Tibial nerve (tissue), 4 donors: ENCODE measurements around the gene GTF2H4. TPM values are rescaled to one million over a fixed set of nuclear protein-coding genes. Genes with fewer than 3 reads are reported as not detected.
A peak's percentile ranks its signal among the peaks of the same experiment; 100 is the strongest.

Experiments used
- DNase-seq, 2 donors: peaks; one replicate each; pipeline ENCODE4 v3.0.0-alpha.2; 2019; ENCODE audit warnings: low spot score in 2 of 2
- H3K27ac ChIP-seq, 4 donors: fragments of 200-600 bp; sonication (generic) in 3 of 4; one replicate each; pipeline ENCODE4 v1.5.1; 2017 to 2019; ENCODE audit warnings: mild to moderate bottlenecking in 1 of 4
- H3K27me3 ChIP-seq, 2 donors: fragments of 200-600 bp; sonication (generic) in 1 of 2; one replicate each; pipeline versions ENCODE4 v1.5.1 to v1.6.0; 2017 to 2019
- H3K36me3 ChIP-seq, 3 donors: fragments of 200-600 bp; sonication (generic); one replicate each; pipeline ENCODE4 v1.5.1; 2018 to 2019
- H3K4me1 ChIP-seq, 4 donors: fragments of 200-600 bp; sonication (generic) in 3 of 4; one replicate each; pipeline ENCODE4 v1.5.1; 2017 to 2019
- H3K4me3 ChIP-seq, 4 donors: fragments of 200-600 bp; sonication (generic) in 3 of 4; one replicate each; pipeline ENCODE4 v1.5.1; 2017 to 2019; ENCODE audit warnings: mild to moderate bottlenecking in 1 of 4, moderate library complexity in 1 of 4
- H3K9me3 ChIP-seq, 4 donors: fragments of 200-600 bp; sonication (generic) in 3 of 4; one replicate each; pipeline ENCODE4 v1.5.1; 2017 to 2019
- EP300 ChIP-seq, 2 donors: sonication (generic); formaldehyde crosslinking; IDR thresholded peaks; one replicate each; pipeline ENCODE4 v1.6.1; 2017; ENCODE audit warnings: antibody characterized with exemption in 2 of 2, mild to moderate bottlenecking in 1 of 2
- POLR2A ChIP-seq, 2 donors: fragments of 450-650 bp; IDR thresholded peaks; one replicate each; pipeline ENCODE4 v1.6.1; 2017; ENCODE audit warnings: antibody characterized with exemption in 2 of 2, mild to moderate bottlenecking in 2 of 2, moderate library complexity in 2 of 2
- WGBS, 2 donors: methylation state at CpG; one replicate each; pipeline ENCODE4 v1.1.5; 2018; 5-methylcytosine and 5-hydroxymethylcytosine counted together
- total RNA-seq, 4 donors: library from RNA; depleted of rRNA; stranded (reverse); fragments of >200 nt; gene quantifications; one replicate each; pipeline ENCODE4 v1.1.0, GENCODE V29; 2016
- TF ChIP-seq, protein P1 (sequence below), 5 experiments: fragments of 200-600 bp in 3 of 5; fragments of 450-650 bp in 2 of 5; sonication (generic) in 3 of 5; IDR thresholded peaks; one replicate each; pipeline ENCODE4 v1.5.1; 2016 to 2019; ENCODE audit warnings: antibody characterized with exemption in 5 of 5, mild to moderate bottlenecking in 3 of 5, moderate library complexity in 2 of 5

Gene GTF2H4
- total RNA-seq, 4 donors from 2014 or later, result 2.2 to 25.2 (median 10.1) TPM

GRCh38 chr6:30940361-30940986 is 32.5 kb downstream of the GTF2H4 start, which contains the start of gene MUCL3:
TSS of gene MUCL3 (plus strand) at chr6:30940973. CDS start at chr6:30941000, 27 bp downstream.
- WGBS, 2 donors, result 73 to 78% methylated on average over 16 of the region's 16 CpGs
- Histone ChIP-seq H3K4me1 (peaks cover 0 to 12% (median 7%) of the 10 kb centered on the region in 4 donors), H3K36me3 (no peaks in the 10 kb centered on the region), H3K27me3 (no peaks in the 10 kb centered on the region), H3K4me3 (no peak within 1 kb of the TSS), H3K27ac (no peak within 1 kb of the TSS), H3K9me3 (no peaks in the 10 kb centered on the region)
- TF ChIP-seq POLR2A (IDR thresholded peaks at IDR 0.05) (no peak), EP300 (IDR thresholded peaks at IDR 0.05) (no peak)
- TF ChIP-seq, protein P1, sequence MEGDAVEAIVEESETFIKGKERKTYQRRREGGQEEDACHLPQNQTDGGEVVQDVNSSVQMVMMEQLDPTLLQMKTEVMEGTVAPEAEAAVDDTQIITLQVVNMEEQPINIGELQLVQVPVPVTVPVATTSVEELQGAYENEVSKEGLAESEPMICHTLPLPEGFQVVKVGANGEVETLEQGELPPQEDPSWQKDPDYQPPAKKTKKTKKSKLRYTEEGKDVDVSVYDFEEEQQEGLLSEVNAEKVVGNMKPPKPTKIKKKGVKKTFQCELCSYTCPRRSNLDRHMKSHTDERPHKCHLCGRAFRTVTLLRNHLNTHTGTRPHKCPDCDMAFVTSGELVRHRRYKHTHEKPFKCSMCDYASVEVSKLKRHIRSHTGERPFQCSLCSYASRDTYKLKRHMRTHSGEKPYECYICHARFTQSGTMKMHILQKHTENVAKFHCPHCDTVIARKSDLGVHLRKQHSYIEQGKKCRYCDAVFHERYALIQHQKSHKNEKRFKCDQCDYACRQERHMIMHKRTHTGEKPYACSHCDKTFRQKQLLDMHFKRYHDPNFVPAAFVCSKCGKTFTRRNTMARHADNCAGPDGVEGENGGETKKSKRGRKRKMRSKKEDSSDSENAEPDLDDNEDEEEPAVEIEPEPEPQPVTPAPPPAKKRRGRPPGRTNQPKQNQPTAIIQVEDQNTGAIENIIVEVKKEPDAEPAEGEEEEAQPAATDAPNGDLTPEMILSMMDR (IDR thresholded peaks at IDR 0.05), result no peak
- no peak for DNase-seq

DNA sequence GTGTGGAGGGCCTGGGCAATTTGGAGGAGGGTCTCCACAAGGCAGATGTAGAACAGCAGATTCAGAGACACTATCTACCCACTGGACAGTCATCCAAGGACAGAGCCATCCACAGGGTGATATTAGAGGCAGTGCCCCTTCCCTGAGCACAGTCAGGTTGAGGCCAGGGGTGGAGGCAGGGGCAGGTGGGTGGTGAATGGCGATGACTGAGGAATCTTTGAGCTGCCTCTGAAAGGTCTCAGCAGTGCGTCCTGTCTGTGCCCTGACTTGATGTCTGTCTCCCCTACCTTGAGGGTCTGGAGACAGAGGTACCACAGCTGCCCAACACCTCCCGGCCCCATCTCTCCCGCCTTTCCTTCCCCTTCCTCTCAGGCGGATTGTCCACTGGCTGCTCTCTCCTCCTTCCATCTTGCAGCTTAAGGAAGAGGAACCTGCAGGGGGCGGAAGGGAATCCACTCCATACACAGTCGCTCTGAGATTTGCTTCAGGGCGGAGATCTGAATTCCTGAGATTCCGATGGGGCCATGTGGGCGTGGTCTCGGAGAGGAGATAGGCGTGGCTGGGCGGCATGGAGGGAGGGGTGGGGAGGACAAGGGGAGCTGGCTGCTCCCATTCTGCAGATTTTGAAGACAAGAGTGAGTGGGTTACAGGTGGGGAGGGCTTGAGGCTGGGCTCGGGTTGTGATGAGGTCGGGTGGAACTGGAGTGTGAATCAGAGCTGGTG is 34.5 kb downstream of the GTF2H4 start:
- H3K36me3 ChIP-seq, result no peaks in the 10 kb centered on the region
- TF ChIP-seq POLR2A (IDR thresholded peaks at IDR 0.05), result no peak
- TF ChIP-seq, protein P1 (IDR thresholded peaks at IDR 0.05), result peak in 4 of 5 experiments; percentile 30 to 48 (median 36)
- no peak overlapping the region for H3K4me3 ChIP-seq
- WGBS, 2 donors, result 8 to 12% methylated on average over 14 to 15 of the region's 15 CpGs
- H3K27ac ChIP-seq, result no peak overlapping the region
- no peaks in the 10 kb centered on the region for H3K9me3 ChIP-seq
- peak; percentile 30 to 59 for DNase-seq
- H3K4me1 ChIP-seq, result peaks cover 0 to 12% (median 7%) of the 10 kb centered on the region in 4 donors
- no peaks in the 10 kb centered on the region for H3K27me3 ChIP-seq

- WGBS, 2 donors, result 93 to 95% methylated on average over 4 of the region's 4 CpGs
- Histone ChIP-seq H3K27ac (no peak overlapping the region), H3K9me3 (no peaks in the 10 kb centered on the region), H3K4me1 (peaks cover 0 to 12% (median 7%) of the 10 kb centered on the region in 4 donors), H3K36me3 (no peaks in the 10 kb centered on the region), H3K4me3 (no peak overlapping the region), H3K27me3 (no peaks in the 10 kb centered on the region)
- DNase-seq, result no peak
- TF ChIP-seq, protein P1 (IDR thresholded peaks at IDR 0.05), result no peak
- TF ChIP-seq EP300 (IDR thresholded peaks at IDR 0.05), result no peak
Observed at GRCh38 chr6:30944051-30944450, 36.0 kb downstream of the GTF2H4 start.

DNA sequence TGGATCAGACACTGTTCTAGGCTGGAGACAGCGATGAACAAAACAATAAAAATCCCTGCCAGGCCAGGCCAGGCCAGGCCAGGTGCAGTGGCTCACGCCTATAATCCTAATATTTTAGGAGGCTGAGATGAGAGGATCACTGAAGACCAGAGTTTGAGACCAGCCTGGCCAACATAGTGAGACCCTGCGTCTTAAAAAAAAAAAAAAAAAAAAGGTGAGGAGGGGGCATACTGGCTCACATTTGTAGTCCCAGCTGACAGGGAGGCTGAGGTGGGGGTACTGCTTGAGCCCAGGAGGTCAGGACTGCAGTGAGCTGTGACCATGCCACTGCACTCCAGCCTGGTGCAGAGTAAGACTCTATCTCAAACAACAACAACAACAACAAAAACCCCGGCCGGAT is 37.3 kb downstream of the GTF2H4 start:
- no peak for DNase-seq
- 90 to 93% methylated on average over 5 of the region's 5 CpGs for WGBS, 2 donors
- TF ChIP-seq POLR2A (IDR thresholded peaks at IDR 0.05) (no peak), EP300 (IDR thresholded peaks at IDR 0.05) (no peak)
- TF ChIP-seq, protein P1 (IDR thresholded peaks at IDR 0.05), result no peak

GRCh38 chr6:30947231-30947630 is 39.2 kb downstream of the GTF2H4 start:
- TF ChIP-seq POLR2A (IDR thresholded peaks at IDR 0.05) (no peak), EP300 (IDR thresholded peaks at IDR 0.05) (no peak)
- TF ChIP-seq, protein P1 (IDR thresholded peaks at IDR 0.05), result no peak
- peaks cover 0 to 11% (median 6%) of the 10 kb centered on the region in 4 donors for H3K4me1 ChIP-seq
- no peak for DNase-seq
- no peak overlapping the region for H3K4me3 ChIP-seq
- H3K27ac ChIP-seq, result no peak overlapping the region
- H3K27me3 ChIP-seq, result no peaks in the 10 kb centered on the region
- WGBS, 2 donors, result 72 to 86% methylated on average over 4 of the region's 4 CpGs
- H3K9me3 ChIP-seq, result no peaks in the 10 kb centered on the region
- no peaks in the 10 kb centered on the region for H3K36me3 ChIP-seq

More for the DNA sequence above, 37.3 kb downstream of the GTF2H4 start:
- Histone ChIP-seq H3K36me3 (no peaks in the 10 kb centered on the region), H3K4me1 (peaks cover 0 to 12% (median 7%) of the 10 kb centered on the region in 4 donors), H3K27ac (no peak overlapping the region), H3K4me3 (no peak overlapping the region), H3K9me3 (no peaks in the 10 kb centered on the region), H3K27me3 (no peaks in the 10 kb centered on the region)
